Adrenal gland (tissue), 5 donors: Measurements from ENCODE around the gene CUX1.

Source experiments
- POLR2A ChIP-seq, 2 donors: fragments of 450-650 bp; IDR thresholded peaks; one replicate each; pipeline ENCODE4 v1.6.1; 2017; ENCODE audit warnings: antibody characterized with exemption in 2 of 2, mild to moderate bottlenecking in 2 of 2, moderate library complexity in 1 of 2
- TF ChIP-seq, protein P1 (sequence below), 6 experiments: fragments of 450-650 bp in 4 of 6; fragments of 200-600 bp in 2 of 6; sonication (generic) in 1 of 6; IDR thresholded peaks; 1 replicate in 5 of 6; 2 replicates in 1 of 6; pipeline versions ENCODE4 v1.5.1 to v1.8.0; 2016 to 2021; ENCODE audit warnings: antibody characterized with exemption in 6 of 6, mild to moderate bottlenecking in 2 of 6, moderate library complexity in 1 of 6
- donor health status: DM: no; HTN: no; CAD: no.

DNA sequence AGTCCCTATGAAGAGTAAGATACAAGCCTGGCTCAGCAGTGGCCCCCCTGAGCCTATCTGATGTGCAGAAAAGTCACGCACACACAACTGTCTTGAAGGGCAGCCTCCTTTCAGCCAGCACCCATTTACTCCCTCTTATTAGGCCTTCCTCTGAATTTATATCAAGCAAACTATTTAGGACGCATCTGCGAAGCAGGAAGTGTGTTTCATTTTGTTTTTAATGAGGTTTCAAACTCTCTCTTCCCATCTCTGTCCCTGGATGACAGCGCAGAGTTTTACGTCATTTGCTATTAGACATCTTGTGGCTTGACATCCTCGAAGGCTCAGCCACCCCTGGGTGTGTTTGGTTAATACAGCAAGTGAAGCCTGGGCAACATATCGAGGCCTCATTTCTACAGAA, 79.5 kb downstream of the CUX1 start:
- TF ChIP-seq, protein P1, sequence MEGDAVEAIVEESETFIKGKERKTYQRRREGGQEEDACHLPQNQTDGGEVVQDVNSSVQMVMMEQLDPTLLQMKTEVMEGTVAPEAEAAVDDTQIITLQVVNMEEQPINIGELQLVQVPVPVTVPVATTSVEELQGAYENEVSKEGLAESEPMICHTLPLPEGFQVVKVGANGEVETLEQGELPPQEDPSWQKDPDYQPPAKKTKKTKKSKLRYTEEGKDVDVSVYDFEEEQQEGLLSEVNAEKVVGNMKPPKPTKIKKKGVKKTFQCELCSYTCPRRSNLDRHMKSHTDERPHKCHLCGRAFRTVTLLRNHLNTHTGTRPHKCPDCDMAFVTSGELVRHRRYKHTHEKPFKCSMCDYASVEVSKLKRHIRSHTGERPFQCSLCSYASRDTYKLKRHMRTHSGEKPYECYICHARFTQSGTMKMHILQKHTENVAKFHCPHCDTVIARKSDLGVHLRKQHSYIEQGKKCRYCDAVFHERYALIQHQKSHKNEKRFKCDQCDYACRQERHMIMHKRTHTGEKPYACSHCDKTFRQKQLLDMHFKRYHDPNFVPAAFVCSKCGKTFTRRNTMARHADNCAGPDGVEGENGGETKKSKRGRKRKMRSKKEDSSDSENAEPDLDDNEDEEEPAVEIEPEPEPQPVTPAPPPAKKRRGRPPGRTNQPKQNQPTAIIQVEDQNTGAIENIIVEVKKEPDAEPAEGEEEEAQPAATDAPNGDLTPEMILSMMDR (IDR thresholded peaks at IDR 0.05): no peak
- TF ChIP-seq POLR2A (IDR thresholded peaks at IDR 0.05): no peak
